K562 (cell line): ENCODE measurements around the gene ORC2. TPM values are rescaled to one million over a fixed set of nuclear protein-coding genes. Genes with fewer than 3 reads are reported as not detected.

Experiments
- EWSR1 ChIP-seq: fragments of 450-650 bp; IDR thresholded peaks from 2 replicates; pipeline ENCODE4 v1.6.1; 2018; ENCODE audit warnings: borderline replicate concordance, mild to moderate bottlenecking, low read depth, moderate library complexity; ENCODE audit not compliant: partially characterized antibody
- ILK ChIP-seq: fragments of 450-650 bp; IDR thresholded peaks from 2 replicates; pipeline ENCODE4 v1.6.1; 2016; ENCODE audit warnings: missing genetic modification characterization, low read depth, mild to moderate bottlenecking, missing compliant biosample characterization, moderate library complexity, borderline replicate concordance
- polyA plus RNA-seq, 8 experiments: library from polyadenylated mRNA; depleted of rRNA in 4 of 8; stranded (reverse) in 5 of 8; unstranded in 3 of 8; fragments of >200 nt; fragmentation: Nextera tagmentation in 2 of 8; fragmentation: Illumina TruSeq in 1 of 8; extraction: Ambion mirVana in 2 of 8; extraction: Trizol in 1 of 8; gene quantifications; 2 replicates each; pipeline versions ENCODE4 v1.2.1 to v1.2.3, GENCODE V29; 2011 to 2014; ENCODE audit warnings: inconsistent platforms in 1 of 8, missing spikeins in 1 of 8
- total RNA-seq, 7 experiments: library from RNA; depleted of rRNA in 6 of 7; stranded (reverse); fragments of >200 nt in 6 of 7; fragmentation: Illumina TruSeq in 2 of 7; extraction: Trizol in 2 of 7; gene quantifications; 2 replicates each; pipeline versions ENCODE4 v1.2.1 to v1.2.3, GENCODE V29; 2011 to 2021; ENCODE audit warnings: low replicate concordance in 1 of 7
- TF ChIP-seq, protein P1 (sequence below): sonication (generic); formaldehyde crosslinking; IDR thresholded peaks from 2 replicates; pipeline ENCODE4 v1.5.0; 2020; ENCODE audit warnings: missing genetic modification reagents
- TF ChIP-seq, protein P2 (sequence below), 3 experiments: IDR thresholded peaks in 2 of 3; conservative IDR thresholded peaks in 1 of 3; 2 replicates each; pipeline ENCODE4 v1.5.1; 2011 to 2012; ENCODE audit warnings: low read length in 3 of 3, mild to moderate bottlenecking in 3 of 3, control low read depth in 2 of 3, improper control_type of control experiment in 1 of 3, inconsistent platforms in 1 of 3, low read depth in 1 of 3, mixed read lengths in 1 of 3, moderate library complexity in 1 of 3; ENCODE audit not compliant: insufficient read depth in 2 of 3
- TF ChIP-seq, protein P3 (sequence below): fragments of 250-450 bp; sonication (Bioruptor Pico); IDR thresholded peaks from 2 replicates; pipeline ENCODE4 v1.5.0; 2021; ENCODE audit warnings: mild to moderate bottlenecking, borderline replicate concordance
- TF ChIP-seq, protein P4 (sequence below): fragments of 200-800 bp; sonication (Bioruptor generic); IDR thresholded peaks from 2 replicates; pipeline ENCODE4 v1.6.1; 2016; ENCODE audit warnings: missing genetic modification characterization, missing compliant biosample characterization

ORC2 gene
- total and polyA plus RNA-seq, 9 of the 15 experiments (the other 6 are each of a cell fraction or from before 2014, with no cell fraction given): 5.6 to 41.1 (median 19.0) TPM

DNA sequence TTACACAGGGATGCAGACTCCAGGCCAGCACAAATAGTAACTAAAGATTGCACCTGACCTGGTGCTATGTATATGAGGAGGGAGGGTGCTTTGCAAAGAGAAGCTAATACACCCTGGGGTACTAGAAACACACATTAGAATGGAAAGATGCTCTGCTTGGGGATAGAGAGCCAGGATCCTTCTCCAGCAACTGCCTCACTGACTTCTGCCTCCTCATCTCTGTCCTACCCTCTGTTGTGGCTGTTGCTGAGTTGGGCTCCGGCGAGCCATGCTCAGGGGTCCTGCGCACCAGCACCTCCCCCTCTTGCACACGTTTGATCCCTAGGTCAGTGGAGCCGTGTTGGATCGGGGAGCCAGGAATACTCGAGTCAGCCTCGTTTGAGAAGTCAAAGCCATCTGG, 23.7 kb upstream of the ORC2 start (continued):
- TF ChIP-seq, protein P1, sequence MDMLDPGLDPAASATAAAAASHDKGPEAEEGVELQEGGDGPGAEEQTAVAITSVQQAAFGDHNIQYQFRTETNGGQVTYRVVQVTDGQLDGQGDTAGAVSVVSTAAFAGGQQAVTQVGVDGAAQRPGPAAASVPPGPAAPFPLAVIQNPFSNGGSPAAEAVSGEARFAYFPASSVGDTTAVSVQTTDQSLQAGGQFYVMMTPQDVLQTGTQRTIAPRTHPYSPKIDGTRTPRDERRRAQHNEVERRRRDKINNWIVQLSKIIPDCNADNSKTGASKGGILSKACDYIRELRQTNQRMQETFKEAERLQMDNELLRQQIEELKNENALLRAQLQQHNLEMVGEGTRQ (CRISPR knock-in tag): no peak
- TF ChIP-seq EWSR1 (no peak), ILK (tag) (no peak)
- TF ChIP-seq, protein P2, sequence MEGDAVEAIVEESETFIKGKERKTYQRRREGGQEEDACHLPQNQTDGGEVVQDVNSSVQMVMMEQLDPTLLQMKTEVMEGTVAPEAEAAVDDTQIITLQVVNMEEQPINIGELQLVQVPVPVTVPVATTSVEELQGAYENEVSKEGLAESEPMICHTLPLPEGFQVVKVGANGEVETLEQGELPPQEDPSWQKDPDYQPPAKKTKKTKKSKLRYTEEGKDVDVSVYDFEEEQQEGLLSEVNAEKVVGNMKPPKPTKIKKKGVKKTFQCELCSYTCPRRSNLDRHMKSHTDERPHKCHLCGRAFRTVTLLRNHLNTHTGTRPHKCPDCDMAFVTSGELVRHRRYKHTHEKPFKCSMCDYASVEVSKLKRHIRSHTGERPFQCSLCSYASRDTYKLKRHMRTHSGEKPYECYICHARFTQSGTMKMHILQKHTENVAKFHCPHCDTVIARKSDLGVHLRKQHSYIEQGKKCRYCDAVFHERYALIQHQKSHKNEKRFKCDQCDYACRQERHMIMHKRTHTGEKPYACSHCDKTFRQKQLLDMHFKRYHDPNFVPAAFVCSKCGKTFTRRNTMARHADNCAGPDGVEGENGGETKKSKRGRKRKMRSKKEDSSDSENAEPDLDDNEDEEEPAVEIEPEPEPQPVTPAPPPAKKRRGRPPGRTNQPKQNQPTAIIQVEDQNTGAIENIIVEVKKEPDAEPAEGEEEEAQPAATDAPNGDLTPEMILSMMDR (IDR thresholded peaks at IDR 0.05 in 2 of 3, conservative IDR thresholded peaks at IDR 0.05 in 1 of 3; ENCODE audit: insufficient read depth in 2 of 3, low read depth in 1 of 3, low read length in 3 of 3): no peak
- TF ChIP-seq, protein P3, sequence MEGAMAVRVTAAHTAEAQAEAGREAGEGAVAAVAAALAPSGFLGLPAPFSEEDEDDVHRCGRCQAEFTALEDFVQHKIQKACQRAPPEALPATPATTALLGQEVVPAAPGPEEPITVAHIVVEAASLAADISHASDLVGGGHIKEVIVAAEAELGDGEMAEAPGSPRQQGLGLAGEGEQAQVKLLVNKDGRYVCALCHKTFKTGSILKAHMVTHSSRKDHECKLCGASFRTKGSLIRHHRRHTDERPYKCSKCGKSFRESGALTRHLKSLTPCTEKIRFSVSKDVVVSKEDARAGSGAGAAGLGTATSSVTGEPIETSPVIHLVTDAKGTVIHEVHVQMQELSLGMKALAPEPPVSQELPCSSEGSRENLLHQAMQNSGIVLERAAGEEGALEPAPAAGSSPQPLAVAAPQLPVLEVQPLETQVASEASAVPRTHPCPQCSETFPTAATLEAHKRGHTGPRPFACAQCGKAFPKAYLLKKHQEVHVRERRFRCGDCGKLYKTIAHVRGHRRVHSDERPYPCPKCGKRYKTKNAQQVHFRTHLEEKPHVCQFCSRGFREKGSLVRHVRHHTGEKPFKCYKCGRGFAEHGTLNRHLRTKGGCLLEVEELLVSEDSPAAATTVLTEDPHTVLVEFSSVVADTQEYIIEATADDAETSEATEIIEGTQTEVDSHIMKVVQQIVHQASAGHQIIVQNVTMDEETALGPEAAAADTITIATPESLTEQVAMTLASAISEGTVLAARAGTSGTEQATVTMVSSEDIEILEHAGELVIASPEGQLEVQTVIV (CRISPR knock-in tag): no peak
- TF ChIP-seq, protein P4, sequence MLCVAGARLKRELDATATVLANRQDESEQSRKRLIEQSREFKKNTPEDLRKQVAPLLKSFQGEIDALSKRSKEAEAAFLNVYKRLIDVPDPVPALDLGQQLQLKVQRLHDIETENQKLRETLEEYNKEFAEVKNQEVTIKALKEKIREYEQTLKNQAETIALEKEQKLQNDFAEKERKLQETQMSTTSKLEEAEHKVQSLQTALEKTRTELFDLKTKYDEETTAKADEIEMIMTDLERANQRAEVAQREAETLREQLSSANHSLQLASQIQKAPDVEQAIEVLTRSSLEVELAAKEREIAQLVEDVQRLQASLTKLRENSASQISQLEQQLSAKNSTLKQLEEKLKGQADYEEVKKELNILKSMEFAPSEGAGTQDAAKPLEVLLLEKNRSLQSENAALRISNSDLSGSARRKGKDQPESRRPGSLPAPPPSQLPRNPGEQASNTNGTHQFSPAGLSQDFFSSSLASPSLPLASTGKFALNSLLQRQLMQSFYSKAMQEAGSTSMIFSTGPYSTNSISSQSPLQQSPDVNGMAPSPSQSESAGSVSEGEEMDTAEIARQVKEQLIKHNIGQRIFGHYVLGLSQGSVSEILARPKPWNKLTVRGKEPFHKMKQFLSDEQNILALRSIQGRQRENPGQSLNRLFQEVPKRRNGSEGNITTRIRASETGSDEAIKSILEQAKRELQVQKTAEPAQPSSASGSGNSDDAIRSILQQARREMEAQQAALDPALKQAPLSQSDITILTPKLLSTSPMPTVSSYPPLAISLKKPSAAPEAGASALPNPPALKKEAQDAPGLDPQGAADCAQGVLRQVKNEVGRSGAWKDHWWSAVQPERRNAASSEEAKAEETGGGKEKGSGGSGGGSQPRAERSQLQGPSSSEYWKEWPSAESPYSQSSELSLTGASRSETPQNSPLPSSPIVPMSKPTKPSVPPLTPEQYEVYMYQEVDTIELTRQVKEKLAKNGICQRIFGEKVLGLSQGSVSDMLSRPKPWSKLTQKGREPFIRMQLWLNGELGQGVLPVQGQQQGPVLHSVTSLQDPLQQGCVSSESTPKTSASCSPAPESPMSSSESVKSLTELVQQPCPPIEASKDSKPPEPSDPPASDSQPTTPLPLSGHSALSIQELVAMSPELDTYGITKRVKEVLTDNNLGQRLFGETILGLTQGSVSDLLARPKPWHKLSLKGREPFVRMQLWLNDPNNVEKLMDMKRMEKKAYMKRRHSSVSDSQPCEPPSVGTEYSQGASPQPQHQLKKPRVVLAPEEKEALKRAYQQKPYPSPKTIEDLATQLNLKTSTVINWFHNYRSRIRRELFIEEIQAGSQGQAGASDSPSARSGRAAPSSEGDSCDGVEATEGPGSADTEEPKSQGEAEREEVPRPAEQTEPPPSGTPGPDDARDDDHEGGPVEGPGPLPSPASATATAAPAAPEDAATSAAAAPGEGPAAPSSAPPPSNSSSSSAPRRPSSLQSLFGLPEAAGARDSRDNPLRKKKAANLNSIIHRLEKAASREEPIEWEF: no peak
